ENCODE data around the gene MADCAM1.

MADCAM1 gene

DNA sequence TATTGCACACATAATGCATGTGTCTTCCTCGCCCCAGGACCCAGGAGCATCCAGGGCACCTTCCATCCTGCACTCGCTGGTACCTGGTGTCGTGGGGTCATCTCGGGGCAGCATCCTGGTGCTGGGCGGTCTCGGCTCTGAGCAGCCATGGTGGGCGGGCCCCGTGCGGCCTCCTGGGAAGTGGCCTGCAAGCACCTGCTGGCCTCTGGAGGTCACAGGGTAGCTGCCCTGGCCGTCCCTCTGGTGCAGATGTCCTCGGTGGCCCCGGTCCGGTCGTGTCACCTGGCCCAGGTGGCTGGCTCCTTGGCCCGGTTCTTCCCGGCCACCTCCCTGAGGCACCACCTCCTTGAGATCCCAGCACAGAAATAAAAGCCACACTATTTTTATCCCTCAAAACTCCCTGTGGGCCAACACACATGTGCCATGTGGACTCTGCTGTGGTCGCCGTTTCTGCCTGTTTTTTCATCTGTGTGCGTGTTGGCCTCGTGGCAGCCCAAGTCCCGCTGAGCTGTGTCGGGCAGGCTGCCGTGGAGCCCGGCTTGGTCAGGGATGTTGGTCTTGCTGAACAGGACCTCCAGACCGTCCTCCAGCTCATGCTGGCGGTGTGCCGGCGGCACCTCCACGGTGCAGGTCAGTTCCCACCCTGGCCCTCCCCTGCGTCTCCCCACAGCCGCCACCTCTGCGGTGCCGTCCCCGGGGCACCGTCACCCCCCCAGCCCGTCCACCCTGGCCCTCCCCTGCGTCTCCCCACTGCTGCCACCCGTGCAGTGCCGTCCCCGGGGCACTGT is 42.5 kb downstream of the MADCAM1 start:
- in situ Hi-C loops (cut with HindIII; ENCODE audit: low pct_ligation_motif_present, low sequenced_read_pairs): no loop called here
- peaks cover 47% of the 10 kb centered on the region for H3K36me3 ChIP-seq (replicated peaks)
- no peaks in the 10 kb centered on the region for H3K27me3 ChIP-seq (replicated peaks)
- no peak overlapping the region for H3K4me3 ChIP-seq (ENCODE audit: low read depth, low read length)
- TF ChIP-seq, protein P1, sequence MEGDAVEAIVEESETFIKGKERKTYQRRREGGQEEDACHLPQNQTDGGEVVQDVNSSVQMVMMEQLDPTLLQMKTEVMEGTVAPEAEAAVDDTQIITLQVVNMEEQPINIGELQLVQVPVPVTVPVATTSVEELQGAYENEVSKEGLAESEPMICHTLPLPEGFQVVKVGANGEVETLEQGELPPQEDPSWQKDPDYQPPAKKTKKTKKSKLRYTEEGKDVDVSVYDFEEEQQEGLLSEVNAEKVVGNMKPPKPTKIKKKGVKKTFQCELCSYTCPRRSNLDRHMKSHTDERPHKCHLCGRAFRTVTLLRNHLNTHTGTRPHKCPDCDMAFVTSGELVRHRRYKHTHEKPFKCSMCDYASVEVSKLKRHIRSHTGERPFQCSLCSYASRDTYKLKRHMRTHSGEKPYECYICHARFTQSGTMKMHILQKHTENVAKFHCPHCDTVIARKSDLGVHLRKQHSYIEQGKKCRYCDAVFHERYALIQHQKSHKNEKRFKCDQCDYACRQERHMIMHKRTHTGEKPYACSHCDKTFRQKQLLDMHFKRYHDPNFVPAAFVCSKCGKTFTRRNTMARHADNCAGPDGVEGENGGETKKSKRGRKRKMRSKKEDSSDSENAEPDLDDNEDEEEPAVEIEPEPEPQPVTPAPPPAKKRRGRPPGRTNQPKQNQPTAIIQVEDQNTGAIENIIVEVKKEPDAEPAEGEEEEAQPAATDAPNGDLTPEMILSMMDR (IDR thresholded peaks at IDR 0.05; ENCODE audit: low read depth, low read length, missing control alignments): no peak
- no peak for DNase-seq
- no peak overlapping the region for H3K27ac ChIP-seq

DNA sequence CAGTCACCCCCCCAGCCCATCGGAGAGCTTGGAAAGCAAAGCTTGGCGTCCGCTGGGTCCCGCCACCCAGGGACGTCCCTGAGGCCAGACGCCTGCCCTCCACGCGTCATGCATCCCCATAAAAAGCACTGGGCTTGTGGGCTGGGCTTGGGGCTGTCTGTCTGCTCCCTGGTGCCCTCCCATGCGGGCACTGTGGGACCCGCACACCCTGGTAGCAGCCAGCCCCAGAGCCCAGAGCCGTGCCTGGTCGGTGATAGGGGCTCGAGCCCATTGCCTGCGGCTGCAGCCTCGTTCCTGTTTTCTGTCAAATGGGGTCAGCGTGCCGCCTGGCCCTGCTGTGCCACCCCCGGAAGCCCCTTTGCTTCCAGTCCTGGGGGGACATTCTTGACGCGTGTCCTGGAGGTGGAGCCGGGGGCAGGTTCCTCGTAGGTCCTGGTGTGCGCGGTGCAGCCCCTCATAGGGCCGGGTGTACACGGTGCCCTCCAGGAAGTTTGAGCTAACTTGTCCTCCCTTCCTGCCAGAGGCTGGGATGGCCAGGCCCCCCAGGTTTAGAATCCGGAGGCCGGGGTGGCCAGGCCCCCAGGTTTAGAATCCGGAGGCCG is 43.2 kb downstream of the MADCAM1 start:
- TF ChIP-seq, protein P1 (IDR thresholded peaks at IDR 0.05; ENCODE audit: low read depth, low read length, missing control alignments): no peak
- in situ Hi-C loops (cut with HindIII; ENCODE audit: low pct_ligation_motif_present, low sequenced_read_pairs): no loop called here
- Histone ChIP-seq H3K27me3 (replicated peaks) (no peaks in the 10 kb centered on the region), H3K4me3 (ENCODE audit: low read depth, low read length) (no peak overlapping the region), H3K36me3 (replicated peaks) (peaks cover 47% of the 10 kb centered on the region), H3K27ac (no peak overlapping the region)
- DNase-seq: no peak

DNA sequence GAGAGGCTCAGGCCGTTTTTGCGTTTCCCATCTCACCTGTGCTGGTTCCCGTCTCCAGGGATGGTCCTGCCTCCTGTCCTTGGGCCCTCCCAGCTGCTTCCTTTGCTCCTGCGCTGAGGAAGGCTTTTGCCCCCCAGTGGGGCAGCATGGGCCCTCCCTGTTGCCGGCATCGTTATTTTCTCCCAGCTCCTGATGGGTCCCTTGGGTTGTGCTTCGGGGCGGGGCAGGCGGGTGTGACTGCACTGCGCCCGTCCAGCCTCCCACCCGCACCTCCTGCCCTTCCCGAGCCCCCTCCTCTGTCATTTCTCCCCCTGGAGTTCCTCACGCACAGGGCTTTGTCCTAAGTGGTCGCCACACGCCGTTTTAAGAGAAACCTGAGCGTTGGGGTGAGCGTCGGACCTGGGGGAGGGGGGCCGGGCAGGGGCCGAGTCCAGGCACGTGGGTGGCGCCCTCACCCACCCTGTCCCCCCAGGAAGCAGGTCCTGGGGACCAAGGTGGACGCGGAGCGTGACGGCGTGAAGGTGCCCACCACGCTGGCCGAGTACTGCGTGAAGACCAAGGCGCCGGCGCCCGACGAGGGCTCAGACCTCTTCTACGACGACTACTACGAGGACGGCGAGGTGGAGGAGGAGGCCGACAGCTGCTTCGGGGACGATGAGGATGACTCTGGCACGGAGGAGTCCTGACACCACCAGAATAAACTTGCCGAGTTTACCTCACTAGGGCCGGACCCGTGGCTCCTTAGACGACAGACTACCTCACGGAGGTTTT is 44.8 kb downstream of the MADCAM1 start:
- Histone ChIP-seq H3K27ac (no peak overlapping the region), H3K36me3 (replicated peaks) (peaks cover 46% of the 10 kb centered on the region), H3K27me3 (replicated peaks) (no peaks in the 10 kb centered on the region), H3K4me3 (ENCODE audit: low read depth, low read length) (no peak overlapping the region)
- TF ChIP-seq, protein P1 (IDR thresholded peaks at IDR 0.05; ENCODE audit: low read depth, low read length, missing control alignments): no peak
- in situ Hi-C loops (cut with HindIII; ENCODE audit: low pct_ligation_motif_present, low sequenced_read_pairs): no loop called here
- no peak for DNase-seq

DNA sequence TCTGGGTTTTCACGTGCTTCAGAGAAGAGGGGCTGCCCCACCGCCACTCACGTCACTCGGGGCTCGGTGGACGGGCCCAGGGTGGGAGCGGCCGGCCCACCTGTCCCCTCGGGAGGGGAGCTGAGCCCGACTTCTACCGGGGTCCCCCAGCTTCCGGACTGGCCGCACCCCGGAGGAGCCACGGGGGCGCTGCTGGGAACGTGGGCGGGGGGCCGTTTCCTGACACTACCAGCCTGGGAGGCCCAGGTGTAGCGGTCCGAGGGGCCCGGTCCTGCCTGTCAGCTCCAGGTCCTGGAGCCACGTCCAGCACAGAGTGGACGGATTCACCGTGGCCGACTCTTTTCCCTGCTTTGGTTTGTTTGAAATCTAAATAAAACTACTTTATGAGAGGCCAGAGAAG is 45.4 kb downstream of the MADCAM1 start:
- H3K27me3 ChIP-seq (replicated peaks): no peaks in the 10 kb centered on the region
- no peak for DNase-seq
- H3K4me3 ChIP-seq (ENCODE audit: low read depth, low read length): no peak overlapping the region
- TF ChIP-seq, protein P1 (IDR thresholded peaks at IDR 0.05; ENCODE audit: low read depth, low read length, missing control alignments): no peak
- in situ Hi-C loops (cut with HindIII; ENCODE audit: low pct_ligation_motif_present, low sequenced_read_pairs): no loop called here
- H3K27ac ChIP-seq: no peak overlapping the region
- H3K36me3 ChIP-seq (replicated peaks): peaks cover 40% of the 10 kb centered on the region

DNA sequence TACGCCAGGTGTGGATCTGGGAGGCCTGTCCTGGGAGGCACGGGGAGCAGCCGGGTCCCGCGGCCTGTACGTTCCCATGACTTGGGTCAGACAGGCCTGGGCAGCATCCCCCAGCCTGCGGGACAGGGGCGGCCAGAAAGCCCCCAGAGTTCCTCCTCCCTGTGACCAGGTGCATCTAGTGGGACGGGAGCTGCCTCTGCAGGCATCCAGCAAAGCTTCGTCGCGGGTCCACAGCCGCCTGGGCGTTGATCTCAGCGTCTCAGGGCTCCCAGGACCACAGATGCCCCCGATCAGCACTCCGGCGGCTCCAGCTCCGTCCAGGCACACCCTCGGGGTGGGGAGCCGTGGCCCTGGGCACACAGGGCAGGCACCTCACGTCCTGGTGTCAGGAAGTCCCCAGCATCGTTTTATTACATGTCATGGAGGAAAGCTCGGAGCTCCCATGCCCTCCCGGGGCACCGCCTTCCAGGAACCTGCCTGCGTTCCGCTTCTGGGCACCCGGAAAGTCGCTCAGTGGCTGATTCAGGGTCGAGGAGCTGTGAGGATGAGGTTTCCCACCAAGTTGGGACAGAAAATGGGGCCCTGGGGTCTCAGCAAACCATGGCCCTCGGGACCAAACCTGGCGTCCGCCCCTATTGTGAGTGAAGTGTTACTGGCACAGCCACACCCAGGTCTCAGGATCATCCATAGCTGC is 46.0 kb downstream of the MADCAM1 start:
- DNase-seq: no peak
- Histone ChIP-seq H3K36me3 (replicated peaks) (peaks cover 34% of the 10 kb centered on the region), H3K4me3 (ENCODE audit: low read depth, low read length) (no peak overlapping the region), H3K27me3 (replicated peaks) (no peaks in the 10 kb centered on the region), H3K27ac (no peak overlapping the region)
- in situ Hi-C loops (cut with HindIII; ENCODE audit: low pct_ligation_motif_present, low sequenced_read_pairs): no loop called here
- TF ChIP-seq, protein P1 (IDR thresholded peaks at IDR 0.05; ENCODE audit: low read depth, low read length, missing control alignments): no peak

Measured in brain microvascular endothelial cell (primary cell).